GM18517 (cell line): ENCODE data around the gene DLG2.

ENCODE experiments used
- ATAC-seq: cut with Tn5 transposase; IDR thresholded peaks from one replicate; pipeline ENCODE4 v1.9.1; 2021; ENCODE audit warnings: mild to moderate bottlenecking, moderate library complexity; ENCODE audit not compliant: unreplicated experiment

The DLG2 gene

GRCh38 chr11:84437071-84437980, 1189.8 kb downstream of the DLG2 start:
- ATAC-seq, result peak; percentile 73

DNA sequence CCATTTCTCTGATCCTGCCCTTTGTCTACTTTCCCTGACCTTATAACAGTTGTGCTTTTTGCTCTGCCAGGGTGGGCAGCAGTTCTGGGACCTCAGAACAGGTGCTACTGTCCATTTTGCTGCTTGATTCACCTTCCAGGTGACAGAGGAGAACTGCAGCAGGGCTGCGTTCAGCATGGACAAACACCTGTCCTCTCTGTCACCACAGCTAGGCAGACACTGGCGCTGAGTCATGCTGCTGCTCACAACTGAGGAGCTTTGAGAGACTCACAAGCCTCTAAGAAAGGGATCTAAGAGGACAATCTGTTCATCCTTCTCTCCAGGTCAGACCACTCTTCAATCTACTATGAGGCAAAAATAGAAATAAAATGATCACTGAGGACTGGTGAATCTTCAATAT, 1196.5 kb downstream of the DLG2 start:
- no peak for ATAC-seq

- no peak for ATAC-seq
Measured at GRCh38 chr11:84425673-84426072, 1201.5 kb downstream of the DLG2 start.

GRCh38 chr11:84420271-84420670, 1206.9 kb downstream of the DLG2 start:
- no peak for ATAC-seq

GRCh38 chr11:84419616-84420015, 1207.5 kb downstream of the DLG2 start:
- no peak for ATAC-seq

DNA sequence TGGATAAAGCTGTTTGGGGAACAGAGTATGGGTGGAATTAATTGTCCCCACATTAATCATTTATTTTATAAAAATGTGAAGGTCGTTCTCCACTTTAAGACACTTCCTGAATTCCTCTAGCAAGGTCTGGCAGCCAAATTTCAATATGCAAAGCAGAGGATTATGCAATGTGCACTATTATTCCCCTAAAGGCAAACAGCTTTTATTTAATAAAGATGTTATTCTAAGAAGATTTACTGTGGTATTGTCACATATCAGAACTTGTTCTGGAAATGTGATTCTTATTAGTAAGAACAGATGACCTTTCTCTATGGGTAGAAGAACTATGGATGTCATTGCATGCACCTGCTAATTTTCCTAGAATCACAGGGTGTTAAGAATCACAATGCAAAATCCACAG, 1212.2 kb downstream of the DLG2 start:
- ATAC-seq, result no peak

DNA sequence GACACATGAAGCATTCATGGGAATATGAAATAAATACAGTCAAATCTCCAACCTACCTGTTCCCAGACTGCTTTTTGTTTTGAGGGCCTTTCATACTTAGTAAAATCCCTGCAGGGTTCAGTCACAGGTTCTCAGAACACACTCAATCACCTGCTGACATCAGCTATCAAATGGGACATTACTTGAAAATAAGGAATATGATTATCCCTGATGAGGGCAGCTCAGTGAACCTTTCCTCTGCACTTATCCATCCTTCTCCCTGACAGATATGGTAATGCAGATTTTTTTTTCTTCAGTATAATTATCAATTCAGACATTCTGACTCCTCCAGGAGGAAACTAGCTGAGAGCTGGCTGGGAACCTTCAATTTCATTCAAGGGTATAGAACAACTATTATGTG, 1213.6 kb downstream of the DLG2 start:
- ATAC-seq, result no peak

GRCh38 chr11:84412862-84413261, 1214.3 kb downstream of the DLG2 start:
- ATAC-seq, result no peak

DNA sequence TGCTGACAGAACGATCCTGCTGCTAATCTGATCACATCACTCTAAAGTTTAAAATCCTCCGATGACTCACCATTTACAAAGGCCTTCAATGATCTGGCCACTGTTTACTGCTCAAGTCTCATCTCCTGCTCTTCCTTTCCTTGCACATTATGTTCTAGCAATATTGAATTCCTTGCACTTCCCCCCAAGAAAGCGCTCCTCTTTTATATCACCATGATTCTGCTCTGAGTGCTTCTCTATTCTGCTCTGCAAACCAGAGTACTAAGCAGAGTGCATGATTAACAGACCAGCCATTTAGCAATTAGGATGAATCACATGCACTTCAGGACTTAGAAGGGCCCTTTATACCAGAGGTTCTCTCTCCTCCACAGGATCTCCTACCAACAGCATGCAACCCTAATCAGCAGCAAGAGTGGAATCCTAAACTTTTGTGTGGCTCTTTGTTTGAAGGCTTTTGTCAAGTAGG, 1218.2 kb downstream of the DLG2 start:
- no peak for ATAC-seq

- no peak for ATAC-seq
Measured at GRCh38 chr11:84407091-84407490, 1220.1 kb downstream of the DLG2 start.

- no peak for ATAC-seq
Measured at GRCh38 chr11:84398017-84398626, 1229.0 kb downstream of the DLG2 start.

- no peak for ATAC-seq
Measured at GRCh38 chr11:84396521-84396920, 1230.6 kb downstream of the DLG2 start.

- ATAC-seq, result no peak
Measured at GRCh38 chr11:84390441-84391078, 1236.6 kb downstream of the DLG2 start.

- ATAC-seq, result no peak
Measured at GRCh38 chr11:84389696-84390095, 1237.4 kb downstream of the DLG2 start.

- peak; percentile 82 for ATAC-seq
Measured at GRCh38 chr11:84384731-84385130, 1242.4 kb downstream of the DLG2 start.

- no peak for ATAC-seq
Measured at GRCh38 chr11:84383576-84383975, 1243.6 kb downstream of the DLG2 start.

DNA sequence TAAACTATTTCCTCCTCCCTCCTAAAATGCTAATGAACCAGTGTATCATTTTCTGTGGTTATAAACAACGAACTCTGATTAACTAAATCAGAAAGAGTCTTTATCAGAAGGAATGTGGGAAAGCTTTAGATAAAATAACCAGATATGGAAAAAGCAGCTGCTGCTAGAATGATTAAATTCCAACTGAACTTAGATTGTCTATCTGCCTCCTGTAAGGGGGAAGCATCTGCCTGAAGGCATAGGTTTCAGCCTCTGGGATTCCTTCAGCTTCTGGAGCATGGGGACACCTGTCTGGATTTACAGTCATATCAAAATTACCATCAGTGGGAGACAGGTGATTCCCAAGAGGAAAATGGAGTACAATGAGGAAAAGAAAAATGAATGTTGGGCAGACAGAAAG, 1245.5 kb downstream of the DLG2 start:
- no peak for ATAC-seq

- no peak for ATAC-seq
Measured at GRCh38 chr11:84372381-84372950, 1254.7 kb downstream of the DLG2 start.

DNA sequence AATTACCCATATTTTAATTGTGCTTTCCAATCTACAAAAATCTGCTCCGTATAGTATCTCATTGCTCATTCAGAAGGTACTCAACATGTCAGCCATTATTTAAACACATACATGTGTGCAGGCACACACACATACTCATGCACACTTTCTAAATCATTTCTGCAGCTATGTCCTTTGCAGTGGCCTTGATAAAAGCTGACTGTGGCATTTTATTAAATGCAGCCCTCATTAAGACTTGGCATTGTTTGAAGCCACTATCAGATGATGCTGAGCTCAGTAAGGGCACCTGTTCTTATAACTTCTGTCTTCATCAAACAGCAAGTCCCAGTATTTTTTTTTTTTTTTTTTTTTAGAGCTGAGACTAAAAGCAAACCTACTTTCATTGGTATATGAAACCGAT, 1269.1 kb downstream of the DLG2 start:
- no peak for ATAC-seq

DNA sequence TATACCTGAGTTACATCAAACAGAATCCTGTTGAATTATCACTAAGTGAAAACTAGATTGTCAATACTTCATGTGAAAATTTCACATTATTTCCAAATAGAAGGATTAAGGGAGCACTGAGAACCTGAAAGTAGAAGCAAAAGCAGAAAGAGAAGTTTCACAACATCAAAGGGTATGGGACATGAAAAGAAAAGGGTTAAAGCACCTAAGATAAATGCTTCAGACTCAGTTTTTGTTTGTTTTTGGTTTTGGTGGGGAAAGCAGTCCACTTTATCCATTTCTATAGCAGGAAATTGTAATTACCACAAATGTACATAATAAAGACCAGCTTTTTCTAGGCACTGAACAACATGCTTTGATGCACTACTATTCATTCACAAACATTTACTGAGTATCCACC, 1271.2 kb downstream of the DLG2 start:
- no peak for ATAC-seq

DNA sequence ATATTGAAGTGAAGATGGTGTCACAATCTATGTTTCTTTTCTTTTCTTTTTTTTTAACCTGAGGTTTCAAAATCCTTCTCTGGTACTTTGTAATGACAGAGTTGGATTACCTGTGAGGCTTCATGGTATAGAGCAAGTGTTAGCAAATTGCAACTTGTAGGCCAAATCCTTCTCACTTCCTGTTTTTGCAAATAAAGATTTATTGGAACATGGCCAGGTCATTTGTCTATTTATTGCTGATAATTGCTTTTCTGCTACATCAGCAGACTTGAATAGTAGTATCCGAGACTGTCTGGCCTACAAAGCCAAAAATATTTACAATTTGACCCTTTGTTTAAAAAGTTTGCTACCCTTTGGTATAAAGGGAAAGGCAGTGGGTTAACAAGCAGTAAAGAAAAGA, 1281.5 kb downstream of the DLG2 start:
- ATAC-seq, result no peak
